ENCODE data around the gene SBK3. TPM values are rescaled to one million over a fixed set of nuclear protein-coding genes. Genes with fewer than 3 reads are reported as not detected.

The SBK3 gene
- total RNA-seq, 1 donor from 2014 or later, result not detected

DNA sequence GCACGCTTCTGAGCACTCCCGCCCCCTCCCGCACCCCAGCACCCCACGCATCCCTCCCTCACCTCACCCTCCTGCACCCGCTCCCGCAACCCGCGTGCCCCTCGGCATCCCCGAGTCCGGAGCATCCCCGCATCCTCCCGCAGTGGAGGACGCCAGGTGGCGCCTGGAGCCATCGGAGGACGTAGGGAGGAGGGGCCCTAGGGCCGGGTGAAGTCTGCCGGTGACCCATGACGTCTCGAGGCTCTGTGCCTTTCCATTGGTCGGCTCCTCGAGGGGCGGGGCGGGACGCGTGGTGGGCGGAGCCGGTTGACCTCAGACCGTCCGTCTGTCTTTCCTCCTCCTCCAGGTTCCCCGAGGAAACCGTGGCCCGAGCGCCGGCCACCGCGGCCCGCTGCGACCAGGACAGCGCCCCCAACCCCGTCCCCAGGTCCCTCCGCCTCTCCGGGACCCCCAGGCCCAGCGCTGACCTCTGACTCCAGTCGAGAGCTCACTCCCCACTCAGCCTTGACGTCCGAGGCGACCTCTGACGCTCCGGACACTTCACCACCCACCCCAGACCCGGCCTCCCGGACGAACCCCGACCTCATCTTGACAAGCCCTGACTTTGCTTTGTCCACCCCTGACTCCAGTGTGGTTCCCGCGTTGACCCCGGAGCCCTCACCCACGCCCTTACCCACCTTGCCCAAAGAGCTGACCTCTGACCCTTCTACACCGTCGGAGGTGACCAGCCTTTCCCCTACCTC is 28.3 kb downstream of the SBK3 start:
- peak; percentile 81 for TF ChIP-seq CTCF (IDR thresholded peaks at IDR 0.05; ENCODE audit: unreplicated experiment)
- DNase-seq (ENCODE audit: low spot score, unreplicated experiment), result peak; percentile 91
- peak overlapping the region; percentile 26 for H3K27ac Mint-ChIP-seq
- no peaks in the 10 kb centered on the region for H3K36me3 Mint-ChIP-seq (ENCODE audit: insufficient read depth)
- H3K9me3 Mint-ChIP-seq (ENCODE audit: low read depth), result no peaks in the 10 kb centered on the region
- peak overlapping the region; percentile 64 for H3K4me3 Mint-ChIP-seq (ENCODE audit: low read depth)
- H3K4me1 Mint-ChIP-seq (ENCODE audit: low read depth), result peaks cover 1% of the 10 kb centered on the region
- peaks cover 6% of the 10 kb centered on the region for H3K27me3 Mint-ChIP-seq

- TF ChIP-seq CTCF (IDR thresholded peaks at IDR 0.05; ENCODE audit: unreplicated experiment), result no peak
- Mint-ChIP-seq H3K4me3 (ENCODE audit: low read depth) (no peak overlapping the region), H3K27me3 (peaks cover 34% of the 10 kb centered on the region)
These were observed 37.2 kb downstream of the SBK3 start for GRCh38 chr19:55508120-55508519.

GRCh38 chr19:55504981-55505380 is 40.4 kb downstream of the SBK3 start:
- peaks cover 3% of the 10 kb centered on the region for H3K9me3 Mint-ChIP-seq (ENCODE audit: low read depth)

More at GRCh38 chr19:55508120-55508519, 37.2 kb downstream of the SBK3 start:
- H3K27ac Mint-ChIP-seq, result no peak overlapping the region
- H3K9me3 Mint-ChIP-seq (ENCODE audit: low read depth), result peaks cover 3% of the 10 kb centered on the region
- H3K36me3 Mint-ChIP-seq (ENCODE audit: insufficient read depth), result no peaks in the 10 kb centered on the region
- no peaks in the 10 kb centered on the region for H3K4me1 Mint-ChIP-seq (ENCODE audit: low read depth)
- no peak for DNase-seq (ENCODE audit: low spot score, unreplicated experiment)

GRCh38 chr19:55504252-55504603 is 41.1 kb downstream of the SBK3 start:
- peaks cover 3% of the 10 kb centered on the region for H3K9me3 Mint-ChIP-seq (ENCODE audit: low read depth)
- DNase-seq (ENCODE audit: low spot score, unreplicated experiment), result no peak
- no peak for TF ChIP-seq CTCF (IDR thresholded peaks at IDR 0.05; ENCODE audit: unreplicated experiment)
- peaks cover 42% of the 10 kb centered on the region for H3K27me3 Mint-ChIP-seq
- no peaks in the 10 kb centered on the region for H3K4me1 Mint-ChIP-seq (ENCODE audit: low read depth)
- H3K27ac Mint-ChIP-seq, result no peak overlapping the region
- H3K4me3 Mint-ChIP-seq (ENCODE audit: low read depth), result no peak overlapping the region
- H3K36me3 Mint-ChIP-seq (ENCODE audit: insufficient read depth), result no peaks in the 10 kb centered on the region

More at GRCh38 chr19:55504981-55505380, 40.4 kb downstream of the SBK3 start:
- no peak overlapping the region for H3K27ac Mint-ChIP-seq
- no peaks in the 10 kb centered on the region for H3K36me3 Mint-ChIP-seq (ENCODE audit: insufficient read depth)
- no peak for DNase-seq (ENCODE audit: low spot score, unreplicated experiment)
- TF ChIP-seq CTCF (IDR thresholded peaks at IDR 0.05; ENCODE audit: unreplicated experiment), result no peak
- H3K4me1 Mint-ChIP-seq (ENCODE audit: low read depth), result no peaks in the 10 kb centered on the region
- peaks cover 41% of the 10 kb centered on the region for H3K27me3 Mint-ChIP-seq
- no peak overlapping the region for H3K4me3 Mint-ChIP-seq (ENCODE audit: low read depth)

DNA sequence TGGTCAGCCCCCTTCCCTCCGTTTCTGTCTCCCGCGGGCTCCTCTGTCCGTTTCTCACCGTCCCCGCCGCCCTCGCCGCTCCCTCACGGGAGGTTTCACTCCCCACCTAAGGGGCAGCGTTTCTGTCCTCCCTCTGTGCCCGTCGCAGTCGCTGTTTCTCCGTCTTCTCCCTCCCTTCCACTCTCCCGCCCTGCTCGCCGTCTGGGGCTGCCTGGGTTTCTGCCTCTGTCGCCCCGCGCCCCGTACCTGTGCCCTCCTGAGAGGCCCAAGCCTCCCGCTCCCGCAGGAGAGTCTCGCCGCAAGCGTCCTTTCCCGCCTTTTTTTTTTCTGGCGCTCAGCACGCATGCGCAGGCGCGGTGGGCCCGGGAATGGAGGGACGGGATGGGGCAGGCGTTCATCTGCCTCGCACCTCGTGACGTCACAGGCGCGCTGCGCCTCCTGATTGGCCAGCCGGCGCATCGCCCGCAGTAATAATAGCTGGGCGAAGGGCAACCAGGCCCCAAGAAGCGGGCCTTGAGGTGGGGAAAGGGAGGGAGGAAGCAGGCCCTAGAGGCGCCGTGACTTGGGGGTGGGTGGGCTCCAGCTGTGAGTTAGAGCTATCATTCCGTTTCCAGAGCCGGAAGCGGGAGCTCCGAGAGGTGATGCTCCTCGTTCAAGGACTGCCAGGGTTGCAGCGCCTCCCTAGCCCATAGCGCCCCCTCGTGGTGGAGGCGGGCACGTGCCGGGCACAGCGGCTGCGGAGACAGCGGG is 41.7 kb downstream of the SBK3 start:
- DNase-seq (ENCODE audit: low spot score, unreplicated experiment), result peak; percentile 78
- Mint-ChIP-seq H3K4me1 (ENCODE audit: low read depth) (no peaks in the 10 kb centered on the region), H3K4me3 (ENCODE audit: low read depth) (no peak overlapping the region), H3K27ac (no peak overlapping the region), H3K36me3 (ENCODE audit: insufficient read depth) (no peaks in the 10 kb centered on the region), H3K27me3 (peaks cover 47% of the 10 kb centered on the region), H3K9me3 (ENCODE audit: low read depth) (peaks cover 3% of the 10 kb centered on the region)
- peak; percentile 88 for TF ChIP-seq CTCF (IDR thresholded peaks at IDR 0.05; ENCODE audit: unreplicated experiment)

Data from progenitor cell of endocrine pancreas (in vitro differentiated cells).